Testis (tissue), 3 donors: ENCODE results near the gene KCTD16. TPM values are rescaled to one million over a fixed set of nuclear protein-coding genes. Genes with fewer than 3 reads are reported as not detected.

Experiments used
- DNase-seq: peaks from one replicate; pipeline ENCODE4 v3.0.0-alpha.2; 2019
- H3K27ac ChIP-seq, 2 donors: fragments of 200-600 bp; sonication (generic); one replicate each; pipeline ENCODE4 v1.5.1; 2019
- H3K27me3 ChIP-seq: fragments of 200-600 bp; sonication (generic); one replicate; pipeline ENCODE4 v1.5.1; 2019
- H3K36me3 ChIP-seq: fragments of 200-600 bp; sonication (generic); one replicate; pipeline ENCODE4 v1.5.1; 2017; ENCODE audit warnings: low read depth; ENCODE audit errors: missing control alignments
- H3K4me1 ChIP-seq: fragments of 200-600 bp; sonication (generic); one replicate; pipeline ENCODE4 v1.5.1; 2019
- H3K4me3 ChIP-seq, 2 donors: fragments of 200-600 bp; sonication (generic); one replicate each; pipeline ENCODE4 v1.5.1; 2017 to 2019
- H3K9me3 ChIP-seq: fragments of 200-600 bp; sonication (generic); one replicate; pipeline ENCODE4 v1.5.1; 2017
- POLR2A ChIP-seq: fragments of 450-650 bp; IDR thresholded peaks from one replicate; pipeline ENCODE4 v1.6.1; 2017; ENCODE audit warnings: antibody characterized with exemption, mild to moderate bottlenecking, moderate library complexity
- WGBS, 2 donors: methylation state at CpG; one replicate each; pipeline ENCODE4 v1.1.5; 2018; 5-methylcytosine and 5-hydroxymethylcytosine counted together
- intact Hi-C: fragments of 100-400 bp; cut with DNase I; formaldehyde crosslinking; loops from one replicate; pipeline ENCODE4 v1.15.1; 2023; ENCODE audit warnings: low total_unique reads
- polyA plus RNA-seq: library from polyadenylated mRNA; stranded (reverse); fragments of 350-450 nt; fragmentation: Illumina TruSeq; extraction: RNeasy Lipid Tissue Mini Kit (QIAGEN cat#74804); gene quantifications from one replicate; pipeline ENCODE4 v1.2.3, GENCODE V29; 2014; ENCODE audit warnings: low read depth, low replicate concordance; ENCODE audit not compliant: insufficient read depth
- total RNA-seq, 2 donors: library from RNA; depleted of rRNA; stranded (reverse); fragments of >200 nt; gene quantifications; one replicate each; pipeline ENCODE4 v1.2.3, GENCODE V29; 2016
- TF ChIP-seq, protein P1 (sequence below), 3 experiments: fragments of 450-650 bp in 2 of 3; fragments of 200-600 bp in 1 of 3; sonication (generic) in 1 of 3; IDR thresholded peaks; one replicate each; pipeline ENCODE4 v1.5.1; 2016 to 2019; ENCODE audit warnings: antibody characterized with exemption in 3 of 3, mild to moderate bottlenecking in 2 of 3, moderate library complexity in 1 of 3

KCTD16 gene
- total and polyA plus RNA-seq, 3 donors from 2014 or later, result 1.4 to 3.2 (median 2.7) TPM

GRCh38 chr5:144374637-144375036 is 204.0 kb downstream of the KCTD16 start:
- H3K27me3 ChIP-seq, result no peaks in the 10 kb centered on the region
- no peaks in the 10 kb centered on the region for H3K4me1 ChIP-seq
- intact Hi-C loops, result no loop called here
- H3K9me3 ChIP-seq, result no peaks in the 10 kb centered on the region
- H3K4me3 ChIP-seq, result no peak overlapping the region
- H3K27ac ChIP-seq, result no peak overlapping the region
- TF ChIP-seq, protein P1, sequence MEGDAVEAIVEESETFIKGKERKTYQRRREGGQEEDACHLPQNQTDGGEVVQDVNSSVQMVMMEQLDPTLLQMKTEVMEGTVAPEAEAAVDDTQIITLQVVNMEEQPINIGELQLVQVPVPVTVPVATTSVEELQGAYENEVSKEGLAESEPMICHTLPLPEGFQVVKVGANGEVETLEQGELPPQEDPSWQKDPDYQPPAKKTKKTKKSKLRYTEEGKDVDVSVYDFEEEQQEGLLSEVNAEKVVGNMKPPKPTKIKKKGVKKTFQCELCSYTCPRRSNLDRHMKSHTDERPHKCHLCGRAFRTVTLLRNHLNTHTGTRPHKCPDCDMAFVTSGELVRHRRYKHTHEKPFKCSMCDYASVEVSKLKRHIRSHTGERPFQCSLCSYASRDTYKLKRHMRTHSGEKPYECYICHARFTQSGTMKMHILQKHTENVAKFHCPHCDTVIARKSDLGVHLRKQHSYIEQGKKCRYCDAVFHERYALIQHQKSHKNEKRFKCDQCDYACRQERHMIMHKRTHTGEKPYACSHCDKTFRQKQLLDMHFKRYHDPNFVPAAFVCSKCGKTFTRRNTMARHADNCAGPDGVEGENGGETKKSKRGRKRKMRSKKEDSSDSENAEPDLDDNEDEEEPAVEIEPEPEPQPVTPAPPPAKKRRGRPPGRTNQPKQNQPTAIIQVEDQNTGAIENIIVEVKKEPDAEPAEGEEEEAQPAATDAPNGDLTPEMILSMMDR (IDR thresholded peaks at IDR 0.05), result no peak
- TF ChIP-seq POLR2A, result no peak
- 89 to 95% methylated on average over 1 of the region's 1 CpG for WGBS, 2 donors
- no peak for DNase-seq
- H3K36me3 ChIP-seq, result no peaks in the 10 kb centered on the region

- Histone ChIP-seq H3K27ac (no peak overlapping the region), H3K27me3 (no peaks in the 10 kb centered on the region), H3K4me1 (no peaks in the 10 kb centered on the region), H3K36me3 (no peaks in the 10 kb centered on the region), H3K9me3 (no peaks in the 10 kb centered on the region), H3K4me3 (no peak overlapping the region)
- intact Hi-C loops, result no loop called here
- TF ChIP-seq, protein P1 (IDR thresholded peaks at IDR 0.05), result no peak
- TF ChIP-seq POLR2A, result no peak
- no peak for DNase-seq
Measured at GRCh38 chr5:144377207-144377606, 206.5 kb downstream of the KCTD16 start.

- 92 to 94% methylated on average over 5 of the region's 5 CpGs for WGBS, 2 donors
- Histone ChIP-seq H3K27ac (no peak overlapping the region), H3K4me1 (no peaks in the 10 kb centered on the region), H3K4me3 (no peak overlapping the region), H3K9me3 (no peaks in the 10 kb centered on the region), H3K36me3 (no peaks in the 10 kb centered on the region), H3K27me3 (no peaks in the 10 kb centered on the region)
- intact Hi-C loops, result no loop called here
- no peak for TF ChIP-seq POLR2A
- TF ChIP-seq, protein P1 (IDR thresholded peaks at IDR 0.05), result no peak
- no peak for DNase-seq
Measured at GRCh38 chr5:144378681-144379080, 208.0 kb downstream of the KCTD16 start.

- H3K27ac ChIP-seq, result no peak overlapping the region
- DNase-seq, result no peak
- intact Hi-C loops, result no loop called here
- no peaks in the 10 kb centered on the region for H3K4me1 ChIP-seq
- no peak for TF ChIP-seq POLR2A
- TF ChIP-seq, protein P1 (IDR thresholded peaks at IDR 0.05), result no peak
- WGBS, 2 donors, result 56 to 60% methylated on average over 1 of the region's 1 CpG
- no peaks in the 10 kb centered on the region for H3K27me3 ChIP-seq
- no peak overlapping the region for H3K4me3 ChIP-seq
- H3K36me3 ChIP-seq, result no peaks in the 10 kb centered on the region
- no peaks in the 10 kb centered on the region for H3K9me3 ChIP-seq
Measured at GRCh38 chr5:144385597-144385996, 214.9 kb downstream of the KCTD16 start.

DNA sequence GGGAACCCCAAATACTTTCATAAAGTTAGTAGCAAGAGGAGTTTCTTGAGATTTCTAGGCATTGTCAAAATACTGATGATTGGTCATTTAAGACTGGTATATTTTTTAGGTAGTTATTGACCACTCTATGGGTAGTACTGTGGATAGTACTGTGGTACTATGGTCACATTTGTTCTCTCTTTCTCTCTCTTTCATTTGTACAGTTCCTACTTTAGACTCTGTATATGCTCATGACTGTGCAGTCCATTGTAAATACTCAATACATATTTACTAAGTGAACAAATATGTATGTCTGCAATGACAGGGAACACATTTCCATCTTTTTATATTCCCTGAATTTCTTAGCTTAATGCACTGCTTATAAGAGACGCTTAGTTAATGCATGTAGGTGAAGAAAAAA is 215.6 kb downstream of the KCTD16 start:
- intact Hi-C loops, result no loop called here
- WGBS, 2 donors, result 95 to 100% methylated on average over 1 of the region's 1 CpG

More for the DNA sequence above, 215.6 kb downstream of the KCTD16 start:
- Histone ChIP-seq H3K27ac (no peak overlapping the region), H3K27me3 (no peaks in the 10 kb centered on the region), H3K9me3 (no peaks in the 10 kb centered on the region), H3K4me1 (no peaks in the 10 kb centered on the region), H3K4me3 (no peak overlapping the region), H3K36me3 (no peaks in the 10 kb centered on the region)
- no peak for TF ChIP-seq POLR2A
- TF ChIP-seq, protein P1 (IDR thresholded peaks at IDR 0.05), result no peak
- no peak for DNase-seq
